ENCODE measurements around the gene KCTD14.

GRCh38 chr11:78057462-78058055 lies 34.5 kb upstream of the KCTD14 start:
- TF ChIP-seq EZH2 (optimal IDR thresholded peaks at IDR 0.05; ENCODE audit: low read depth, low read length): no peak
- no peak for TF ChIP-seq CTCF (IDR thresholded peaks at IDR 0.05; ENCODE audit: low read length)

All from MM.1S (cell line).